ENCODE results near the gene SPCS1.

GRCh38 chr3:52696830-52697631 is 8.9 kb upstream of the SPCS1 start:
- TF ChIP-seq ZNF274 (IDR thresholded peaks at IDR 0.05; ENCODE audit: low read depth, low read length) (no peak), SUZ12 (IDR thresholded peaks at IDR 0.05; ENCODE audit: extremely low read depth, insufficient read depth, insufficient read length) (no peak), YY1 (IDR thresholded peaks at IDR 0.05; ENCODE audit: insufficient read depth, insufficient read length) (no peak)
